Neuron (in vitro differentiated cells): Measurements from ENCODE around the gene CPXM2.

ENCODE experiments used
- H2AFZ ChIP-seq: one replicate; pipeline ENCODE4 v1.6.1; 2013; ENCODE audit warnings: low read depth, mild to moderate bottlenecking, inconsistent platforms, low read length, moderate library complexity
- H3K27me3 ChIP-seq: one replicate; pipeline ENCODE4 v1.6.1; 2013; ENCODE audit warnings: low read length; ENCODE audit not compliant: insufficient read depth
- H3K36me3 ChIP-seq: one replicate; pipeline ENCODE4 v1.6.1; 2013; ENCODE audit warnings: low read length; ENCODE audit not compliant: insufficient read depth
- H3K4me1 ChIP-seq: one replicate; pipeline ENCODE4 v1.6.1; 2013; ENCODE audit warnings: low read length; ENCODE audit not compliant: insufficient read depth
- H3K4me3 ChIP-seq: 2 replicates; pipeline ENCODE4 v1.5.1; 2013; ENCODE audit warnings: mild to moderate bottlenecking, low read length, moderate library complexity
- H3K9me3 ChIP-seq: one replicate; pipeline ENCODE4 v1.6.1; 2013; ENCODE audit warnings: low read length

Gene CPXM2

DNA sequence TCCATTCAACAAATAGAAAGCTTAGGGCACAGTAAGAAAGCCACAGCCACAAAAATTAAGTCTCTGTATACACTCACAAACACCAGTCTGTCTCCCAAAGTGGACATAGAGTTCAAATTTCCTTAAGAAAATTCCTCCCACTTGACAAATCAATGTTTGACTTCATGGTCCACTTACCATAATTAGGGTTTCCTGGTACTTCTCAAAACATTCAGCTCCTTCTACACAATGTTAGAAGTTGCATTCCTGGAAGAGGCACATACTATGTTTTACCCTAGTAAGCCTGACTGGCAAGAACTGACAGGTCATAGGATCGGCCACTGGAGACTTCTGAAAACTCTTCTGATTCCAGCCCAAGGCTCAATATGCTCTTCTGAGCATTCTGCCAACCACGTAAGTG, 70.5 kb downstream of the CPXM2 start:
- no peak overlapping the region for H3K4me3 ChIP-seq
- H3K36me3 ChIP-seq = no peaks in the 10 kb centered on the region
- H3K27me3 ChIP-seq = no peaks in the 10 kb centered on the region
- no peaks in the 10 kb centered on the region for H3K9me3 ChIP-seq
- no peaks in the 10 kb centered on the region for H3K4me1 ChIP-seq
- H2AFZ ChIP-seq = no peak overlapping the region

DNA sequence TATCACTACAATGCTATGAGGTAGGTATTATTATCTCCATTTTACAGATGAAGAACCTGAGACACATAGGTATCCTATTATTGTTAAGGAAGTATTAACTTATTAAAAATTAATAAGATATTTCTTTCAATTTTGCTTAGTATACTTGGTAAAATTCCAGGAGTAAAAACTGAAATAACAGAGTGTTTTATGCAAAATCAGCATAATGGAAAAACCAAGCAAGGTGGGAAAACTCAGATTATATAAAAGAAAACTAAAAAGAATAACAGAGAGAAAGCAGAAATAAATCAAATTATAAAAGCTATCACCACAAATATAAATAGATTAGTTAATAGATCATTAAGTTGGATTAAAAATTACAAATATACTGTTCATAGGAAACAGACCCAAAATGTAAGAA, 82.0 kb downstream of the CPXM2 start:
- H3K4me3 ChIP-seq = no peak overlapping the region
- no peaks in the 10 kb centered on the region for H3K36me3 ChIP-seq
- H2AFZ ChIP-seq = no peak overlapping the region
- no peaks in the 10 kb centered on the region for H3K9me3 ChIP-seq
- H3K4me1 ChIP-seq = peaks cover 4% of the 10 kb centered on the region
- H3K27me3 ChIP-seq = no peaks in the 10 kb centered on the region

DNA sequence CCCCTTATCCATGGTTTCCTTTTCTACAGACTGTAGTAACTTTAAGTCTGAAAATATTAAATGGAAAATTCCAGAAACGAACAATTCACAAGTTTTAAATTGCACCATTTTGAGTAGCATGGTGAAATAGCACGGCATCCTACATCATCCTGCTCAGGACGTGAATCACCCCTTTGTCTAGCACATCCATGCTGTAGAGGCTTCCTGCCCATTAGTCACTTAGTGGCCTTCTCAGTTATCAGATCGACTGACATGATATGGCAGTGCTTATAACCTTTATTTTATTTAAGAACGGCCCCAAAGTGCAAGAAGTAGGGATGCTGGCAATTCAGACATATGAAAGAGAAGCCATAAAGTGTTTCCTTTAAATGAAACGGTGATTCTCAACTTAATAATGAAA, 82.7 kb downstream of the CPXM2 start:
- no peak overlapping the region for H2AFZ ChIP-seq
- H3K4me1 ChIP-seq = peaks cover 4% of the 10 kb centered on the region
- no peaks in the 10 kb centered on the region for H3K36me3 ChIP-seq
- H3K4me3 ChIP-seq = no peak overlapping the region
- H3K9me3 ChIP-seq = no peaks in the 10 kb centered on the region
- H3K27me3 ChIP-seq = no peaks in the 10 kb centered on the region

DNA sequence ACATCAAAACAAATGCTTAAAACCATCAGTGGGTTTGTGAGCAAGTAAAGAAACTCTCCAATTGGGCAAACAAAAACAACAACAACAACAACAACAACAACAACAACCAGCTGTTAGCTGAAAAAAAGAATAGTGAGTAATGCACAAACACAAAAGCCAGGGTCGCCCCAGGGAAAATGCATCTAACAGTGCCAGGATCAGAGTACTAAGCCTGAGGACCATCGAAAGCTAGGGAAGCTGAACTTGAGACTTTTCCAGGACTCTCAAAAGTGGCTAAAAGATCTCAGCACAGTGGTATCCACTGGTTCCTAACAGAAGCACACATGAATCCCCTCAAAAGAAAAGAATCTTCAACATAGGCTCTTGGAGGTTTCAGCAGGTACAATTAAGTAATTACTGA, 83.3 kb downstream of the CPXM2 start:
- no peaks in the 10 kb centered on the region for H3K9me3 ChIP-seq
- H3K36me3 ChIP-seq = no peaks in the 10 kb centered on the region
- H3K27me3 ChIP-seq = no peaks in the 10 kb centered on the region
- H2AFZ ChIP-seq = no peak overlapping the region
- peaks cover 4% of the 10 kb centered on the region for H3K4me1 ChIP-seq
- no peak overlapping the region for H3K4me3 ChIP-seq

DNA sequence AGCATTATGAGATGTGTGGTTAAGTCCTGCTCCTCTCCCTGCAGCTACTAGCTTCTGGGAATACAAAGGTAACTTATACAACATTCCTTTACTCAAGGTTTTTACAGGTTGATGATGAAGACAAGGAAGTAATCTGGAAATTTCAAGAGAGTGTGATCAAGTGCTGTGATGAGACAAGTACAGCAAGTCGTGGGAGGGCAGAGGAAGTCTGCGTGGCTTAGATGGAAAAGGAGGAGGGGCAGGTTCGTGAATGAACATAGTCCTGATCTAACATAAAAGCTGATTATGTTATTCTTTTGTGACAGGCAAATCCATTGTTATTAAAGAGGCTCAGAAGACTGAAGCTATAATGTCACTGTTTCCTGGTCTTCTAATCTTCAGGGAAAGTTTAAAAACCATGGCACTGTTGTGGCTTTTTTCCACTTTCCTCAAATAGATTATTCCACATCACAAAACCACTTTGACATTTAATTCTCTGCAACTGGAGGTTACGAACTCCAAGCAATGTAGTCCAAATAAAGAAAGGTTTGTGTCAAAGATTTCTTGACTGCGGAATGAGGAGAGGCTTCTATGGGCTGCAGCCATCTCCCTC, 84.1 kb downstream of the CPXM2 start:
- Histone ChIP-seq H3K4me3 (no peak overlapping the region), H3K4me1 (peaks cover 4% of the 10 kb centered on the region), H2AFZ (no peak overlapping the region), H3K36me3 (no peaks in the 10 kb centered on the region), H3K9me3 (no peaks in the 10 kb centered on the region), H3K27me3 (no peaks in the 10 kb centered on the region)

DNA sequence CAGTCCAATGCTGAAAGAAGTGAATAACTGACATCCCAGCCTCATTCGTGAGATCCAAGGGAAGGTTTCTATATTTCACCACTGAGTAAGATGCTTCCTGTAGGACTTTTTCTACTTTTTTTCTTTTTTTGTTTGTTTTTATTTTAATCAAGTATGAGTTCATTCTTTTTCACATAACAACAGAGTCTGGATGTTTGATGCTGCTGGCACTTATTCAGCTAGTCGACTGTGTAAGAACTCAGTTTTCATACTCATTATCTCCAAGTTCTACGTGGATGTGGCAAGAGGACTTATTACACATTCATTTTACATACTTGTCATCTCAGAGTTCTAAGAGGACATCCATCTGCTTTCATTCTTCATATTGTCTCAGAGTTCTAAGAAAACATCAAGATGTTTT, 86.9 kb downstream of the CPXM2 start:
- Histone ChIP-seq H3K4me1 (peaks cover 4% of the 10 kb centered on the region), H3K9me3 (no peaks in the 10 kb centered on the region), H2AFZ (no peak overlapping the region), H3K27me3 (no peaks in the 10 kb centered on the region), H3K36me3 (no peaks in the 10 kb centered on the region), H3K4me3 (no peak overlapping the region)

DNA sequence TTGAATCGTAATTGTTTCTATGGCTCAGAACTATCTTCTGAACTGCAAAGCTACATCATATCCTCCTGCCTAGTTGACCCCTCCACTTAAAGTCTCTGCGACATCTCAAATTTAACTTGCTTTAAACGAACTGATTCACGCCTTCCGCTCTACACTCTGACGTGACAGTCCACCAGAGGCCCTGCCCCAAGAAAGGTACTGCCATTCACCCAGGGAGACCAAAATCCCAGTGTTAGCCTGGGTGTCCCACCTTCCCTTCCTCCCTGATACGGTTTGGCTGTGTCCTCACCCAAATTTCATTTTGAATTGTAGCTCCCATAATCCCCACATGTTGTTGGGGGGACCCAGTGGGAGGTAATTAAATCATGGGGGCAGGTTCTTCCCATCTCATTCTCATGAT, 90.8 kb downstream of the CPXM2 start:
- no peaks in the 10 kb centered on the region for H3K36me3 ChIP-seq
- no peak overlapping the region for H2AFZ ChIP-seq
- H3K9me3 ChIP-seq = no peaks in the 10 kb centered on the region
- H3K4me1 ChIP-seq = no peaks in the 10 kb centered on the region
- H3K4me3 ChIP-seq = no peak overlapping the region
- no peaks in the 10 kb centered on the region for H3K27me3 ChIP-seq

DNA sequence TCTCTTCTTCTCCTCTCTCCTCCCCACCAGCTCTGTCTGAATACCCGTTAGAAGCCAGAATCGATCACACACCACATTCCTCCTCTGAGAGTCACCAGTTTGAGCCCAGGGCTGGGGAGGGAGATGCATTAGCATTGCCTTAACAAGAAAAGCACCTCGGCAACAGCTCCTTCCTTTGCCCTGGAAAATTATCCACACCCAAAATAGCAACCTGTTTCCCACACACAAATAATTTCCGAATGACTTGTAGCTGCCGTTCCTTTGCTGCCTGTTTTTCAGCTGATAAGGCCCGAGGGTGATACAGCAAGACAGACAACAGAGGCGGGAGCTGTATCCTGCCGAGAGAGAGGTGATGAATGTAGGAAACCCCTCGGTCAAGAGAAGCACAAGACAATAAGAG, 91.3 kb downstream of the CPXM2 start:
- no peak overlapping the region for H2AFZ ChIP-seq
- no peaks in the 10 kb centered on the region for H3K36me3 ChIP-seq
- no peaks in the 10 kb centered on the region for H3K4me1 ChIP-seq
- H3K27me3 ChIP-seq = no peaks in the 10 kb centered on the region
- no peaks in the 10 kb centered on the region for H3K9me3 ChIP-seq
- no peak overlapping the region for H3K4me3 ChIP-seq

DNA sequence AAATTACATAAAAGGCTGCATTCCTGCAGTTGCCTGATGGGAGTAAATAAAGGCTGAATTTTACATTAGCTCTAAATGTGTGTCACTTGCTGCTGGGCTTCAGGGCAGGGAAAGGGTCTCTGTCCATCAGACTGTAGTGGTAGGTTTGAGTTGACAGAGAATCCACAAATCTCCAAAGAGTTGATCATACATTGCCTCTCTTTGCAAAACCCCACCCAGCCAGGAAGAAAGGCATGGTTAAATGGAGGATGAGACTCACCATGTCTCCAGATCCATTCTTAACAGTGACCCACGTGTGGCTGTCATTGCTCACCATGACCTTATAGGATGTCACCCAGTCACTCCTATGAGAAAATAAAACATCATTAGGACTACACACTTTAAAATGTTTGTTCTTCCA, 92.8 kb downstream of the CPXM2 start:
- Histone ChIP-seq H3K4me3 (no peak overlapping the region), H3K36me3 (no peaks in the 10 kb centered on the region)

DNA sequence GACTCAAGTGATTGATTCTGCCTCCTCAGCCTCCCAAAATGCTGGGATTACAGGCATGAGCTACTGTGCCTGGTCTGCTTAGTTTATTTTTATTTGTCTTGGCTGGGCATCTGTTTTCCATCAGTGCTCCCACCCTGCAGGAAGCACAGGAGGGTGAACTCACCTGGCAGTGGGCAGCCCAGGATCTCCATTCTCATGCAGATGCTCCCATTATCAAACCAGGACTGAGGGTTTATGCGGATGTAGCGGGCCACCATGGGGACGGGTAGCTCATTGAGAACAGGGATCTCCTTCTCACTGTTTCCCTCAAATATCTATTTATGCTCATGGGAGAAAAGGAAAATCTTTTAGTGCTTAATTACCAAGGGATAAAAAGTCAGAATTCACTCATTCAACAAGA, 93.8 kb downstream of the CPXM2 start:
- H3K4me3 ChIP-seq = no peak overlapping the region
- no peak overlapping the region for H2AFZ ChIP-seq
- H3K27me3 ChIP-seq = peaks cover 2% of the 10 kb centered on the region
- no peaks in the 10 kb centered on the region for H3K9me3 ChIP-seq
- H3K4me1 ChIP-seq = no peaks in the 10 kb centered on the region
- no peaks in the 10 kb centered on the region for H3K36me3 ChIP-seq

More for the DNA sequence above, 92.8 kb downstream of the CPXM2 start:
- H2AFZ ChIP-seq = no peak overlapping the region
- peaks cover under 1% of the 10 kb centered on the region for H3K27me3 ChIP-seq
- H3K4me1 ChIP-seq = no peaks in the 10 kb centered on the region
- H3K9me3 ChIP-seq = no peaks in the 10 kb centered on the region

DNA sequence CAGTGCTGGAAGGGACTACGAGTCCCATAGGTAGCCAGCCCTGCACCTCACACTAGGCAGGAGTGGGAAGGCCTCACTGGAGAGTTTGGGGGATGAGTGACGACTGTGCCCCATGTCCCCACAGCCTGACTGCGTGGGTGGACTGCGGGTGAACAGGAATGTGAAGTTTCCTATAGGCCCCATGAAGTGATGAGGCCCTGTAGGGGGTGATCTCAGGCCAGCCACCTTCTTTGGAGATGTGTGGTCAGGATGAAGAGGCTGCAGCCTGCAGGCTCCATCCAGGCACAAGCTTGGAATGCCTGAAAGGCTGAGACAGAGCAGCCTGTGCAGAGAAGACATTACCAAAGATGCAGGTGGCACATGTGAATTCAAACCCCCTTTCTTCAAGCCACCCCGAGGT, 94.9 kb downstream of the CPXM2 start:
- no peaks in the 10 kb centered on the region for H3K4me1 ChIP-seq
- peaks cover 2% of the 10 kb centered on the region for H3K27me3 ChIP-seq
- H3K4me3 ChIP-seq = no peak overlapping the region
- no peak overlapping the region for H2AFZ ChIP-seq
- no peaks in the 10 kb centered on the region for H3K9me3 ChIP-seq
- no peaks in the 10 kb centered on the region for H3K36me3 ChIP-seq

DNA sequence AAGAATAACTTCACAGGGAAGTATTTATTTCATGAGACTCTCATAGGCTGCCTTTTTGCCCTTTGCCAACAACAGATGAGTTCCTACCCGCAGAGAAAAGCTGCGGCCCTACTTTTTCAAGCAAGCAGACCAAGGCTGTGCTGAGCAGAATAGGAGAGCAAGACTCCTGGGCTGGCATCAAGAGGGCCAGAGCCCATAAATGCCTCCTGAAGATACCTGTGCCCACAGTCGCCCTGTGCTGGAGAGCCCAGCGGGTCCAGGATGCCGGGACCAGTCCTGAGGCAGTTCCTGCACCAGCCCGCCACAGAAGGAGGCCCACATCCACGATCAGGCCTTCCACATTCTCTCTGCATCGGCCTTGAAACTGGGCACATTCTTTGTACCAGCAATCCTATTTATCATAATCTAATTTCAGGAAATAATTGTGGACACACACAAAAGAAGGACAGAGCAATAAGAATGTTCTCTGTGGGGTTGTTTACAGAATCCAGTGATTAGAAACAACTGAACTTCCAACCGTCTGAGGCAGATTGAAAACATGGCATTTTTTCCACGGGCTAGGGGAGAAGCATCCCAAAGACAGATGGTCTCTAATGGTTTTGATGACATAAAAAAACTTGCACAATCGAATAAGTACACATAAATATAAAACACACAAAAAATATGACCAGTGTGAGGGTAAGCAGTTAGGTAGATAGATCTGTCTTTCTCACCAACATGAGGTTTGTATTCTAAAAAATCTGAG, 95.6 kb downstream of the CPXM2 start:
- peaks cover 2% of the 10 kb centered on the region for H3K27me3 ChIP-seq
- H3K4me1 ChIP-seq = no peaks in the 10 kb centered on the region
- H2AFZ ChIP-seq = no peak overlapping the region
- no peak overlapping the region for H3K4me3 ChIP-seq
- no peaks in the 10 kb centered on the region for H3K9me3 ChIP-seq
- no peaks in the 10 kb centered on the region for H3K36me3 ChIP-seq

DNA sequence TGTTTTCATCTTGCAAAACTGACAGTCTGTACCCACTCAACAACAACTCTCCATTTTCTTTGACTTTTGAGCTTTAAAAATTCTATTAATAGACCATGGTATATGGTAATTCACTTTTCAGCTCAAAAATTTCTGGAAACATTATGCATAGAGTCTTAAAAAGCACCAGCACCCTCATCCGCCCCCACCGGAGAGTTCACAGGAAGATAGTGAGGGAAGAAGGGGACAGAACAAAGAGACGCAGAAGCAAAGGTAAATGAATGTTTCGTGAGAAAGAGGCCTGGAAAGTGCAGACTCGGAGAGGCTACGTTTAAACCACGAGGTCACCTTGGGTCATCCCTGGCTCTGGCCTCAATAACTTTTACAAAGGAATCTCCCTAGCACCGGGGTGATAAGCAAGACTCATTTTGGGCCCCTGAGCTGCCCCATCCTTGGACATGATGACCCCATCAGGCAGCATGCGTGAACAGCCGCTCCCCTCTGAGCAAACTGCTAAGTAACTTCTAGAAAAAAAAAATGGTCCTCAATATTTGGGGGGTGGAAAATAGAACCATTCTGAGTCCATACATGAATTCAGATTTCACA, 96.3 kb downstream of the CPXM2 start:
- H3K9me3 ChIP-seq = no peaks in the 10 kb centered on the region
- H3K4me1 ChIP-seq = no peaks in the 10 kb centered on the region
- H3K27me3 ChIP-seq = peaks cover 2% of the 10 kb centered on the region
- no peak overlapping the region for H2AFZ ChIP-seq
- H3K36me3 ChIP-seq = no peaks in the 10 kb centered on the region
- H3K4me3 ChIP-seq = no peak overlapping the region
